ENCODE data around the gene CENPM. TPM values are rescaled to one million over a fixed set of nuclear protein-coding genes. Genes with fewer than 3 reads are reported as not detected.
A peak's percentile ranks its signal among the peaks of the same experiment; 100 is the strongest.

CENPM gene
- polyA plus RNA-seq, 1 donor (not counting 4 experiments of a cell fraction or from before 2014, with no cell fraction given) = 4.8 TPM

- TF ChIP-seq CTCF (optimal IDR thresholded peaks at IDR 0.05 in 1 of 3, IDR thresholded peaks at IDR 0.05 in 1 of 3, conservative IDR thresholded peaks at IDR 0.05 in 1 of 3; ENCODE audit: extremely low read depth in 1 of 3, insufficient read depth in 2 of 3, low read length in 3 of 3) (no peak), EZH2 (IDR thresholded peaks at IDR 0.05; ENCODE audit: low read length) (no peak)
- Histone ChIP-seq H3K9ac (ENCODE audit: control insufficient read depth, extremely low read depth, insufficient read depth, low read length) (no peak overlapping the region), H3K27me3 (ENCODE audit: control insufficient read depth, extremely low read depth, insufficient read depth, low read length) (no peaks in the 10 kb centered on the region), H2AFZ (ENCODE audit: control insufficient read depth, low read length) (no peak overlapping the region), H3K36me3 (ENCODE audit: control insufficient read depth in 2 of 2, extremely low read depth in 1 of 2, insufficient read depth in 2 of 2, low read length in 2 of 2) (peaks cover 0 to 16% of the 10 kb centered on the region in 2 experiments), H3K4me3 (ENCODE audit: control insufficient read depth in 2 of 3, extremely low read depth in 1 of 3, insufficient read depth in 2 of 3, low read depth in 1 of 3, low read length in 3 of 3) (no peak overlapping the region), H4K20me1 (ENCODE audit: control insufficient read depth, extremely low read depth, insufficient read depth, low read length) (no peaks in the 10 kb centered on the region), H3K9me1 (ENCODE audit: control insufficient read depth, extremely low read depth, insufficient read depth, low read length) (no peaks in the 10 kb centered on the region), H3K4me1 (ENCODE audit: control insufficient read depth, extremely low read depth, insufficient read depth, low read length) (peaks cover 13% of the 10 kb centered on the region), H3K4me2 (ENCODE audit: control insufficient read depth, extremely low read depth, insufficient read depth, low read depth, low read length) (no peak overlapping the region), H3K27ac (ENCODE audit: control insufficient read depth, insufficient read depth, low read length) (peak overlapping the region; percentile 44), H3K79me2 (ENCODE audit: control insufficient read depth, insufficient read depth, low read length) (no peaks in the 10 kb centered on the region), H3K9me3 (ENCODE audit: control insufficient read depth, low read depth, low read length) (no peaks in the 10 kb centered on the region)
- FAIRE-seq (no peak), DNase-seq (ENCODE audit: low read depth, low spot score) (no peak)
- dilution Hi-C loops (cut with MboI; ENCODE audit: extremely low pct_ligation_motif_present, low sequenced_read_pairs) = no loop called here
Observed at GRCh38 chr22:41939981-41940831, 6.7 kb downstream of the CENPM start.

GRCh38 chr22:41936894-41937169, 10.1 kb downstream of the CENPM start:
- no peak overlapping the region for H3K4me2 ChIP-seq (ENCODE audit: control insufficient read depth, extremely low read depth, insufficient read depth, low read depth, low read length)
- peaks cover 11% of the 10 kb centered on the region for H3K4me1 ChIP-seq (ENCODE audit: control insufficient read depth, extremely low read depth, insufficient read depth, low read length)
- no peak for FAIRE-seq
- no peaks in the 10 kb centered on the region for H4K20me1 ChIP-seq (ENCODE audit: control insufficient read depth, extremely low read depth, insufficient read depth, low read length)
- peaks cover 0 to 9% of the 10 kb centered on the region in 2 experiments for H3K36me3 ChIP-seq (ENCODE audit: control insufficient read depth in 2 of 2, extremely low read depth in 1 of 2, insufficient read depth in 2 of 2, low read length in 2 of 2)
- TF ChIP-seq EZH2 (IDR thresholded peaks at IDR 0.05; ENCODE audit: low read length) = no peak
- no peak for TF ChIP-seq CTCF (optimal IDR thresholded peaks at IDR 0.05 in 1 of 3, IDR thresholded peaks at IDR 0.05 in 1 of 3, conservative IDR thresholded peaks at IDR 0.05 in 1 of 3; ENCODE audit: extremely low read depth in 1 of 3, insufficient read depth in 2 of 3, low read length in 3 of 3)
- no peaks in the 10 kb centered on the region for H3K9me1 ChIP-seq (ENCODE audit: control insufficient read depth, extremely low read depth, insufficient read depth, low read length)
- H3K27ac ChIP-seq (ENCODE audit: control insufficient read depth, insufficient read depth, low read length) = no peak overlapping the region
- H2AFZ ChIP-seq (ENCODE audit: control insufficient read depth, low read length) = no peak overlapping the region
- no peak overlapping the region for H3K9ac ChIP-seq (ENCODE audit: control insufficient read depth, extremely low read depth, insufficient read depth, low read length)
- no peaks in the 10 kb centered on the region for H3K79me2 ChIP-seq (ENCODE audit: control insufficient read depth, insufficient read depth, low read length)
- no peak overlapping the region for H3K4me3 ChIP-seq (ENCODE audit: control insufficient read depth in 2 of 3, extremely low read depth in 1 of 3, insufficient read depth in 2 of 3, low read depth in 1 of 3, low read length in 3 of 3)
- H3K27me3 ChIP-seq (ENCODE audit: control insufficient read depth, extremely low read depth, insufficient read depth, low read length) = no peaks in the 10 kb centered on the region
- DNase-seq (ENCODE audit: low read depth, low spot score) = no peak
- dilution Hi-C loops (cut with MboI; ENCODE audit: extremely low pct_ligation_motif_present, low sequenced_read_pairs) = no loop called here
- no peaks in the 10 kb centered on the region for H3K9me3 ChIP-seq (ENCODE audit: control insufficient read depth, low read depth, low read length)
